Retinal pigment epithelial cell (primary cell): Measurements from ENCODE around the gene THSD7B.

Source experiments
- DNase-seq: peaks from one replicate; pipeline ENCODE4 v3.0.0-alpha.2; 2010; ENCODE audit warnings: low read depth
- H3K4me3 ChIP-seq: 2 replicates; pipeline ENCODE4 v1.5.1; 2011; ENCODE audit warnings: mild to moderate bottlenecking, low read length, control low read depth, moderate library complexity
- TF ChIP-seq, protein P1 (sequence below): conservative IDR thresholded peaks from 2 replicates; pipeline ENCODE4 v1.5.1; 2011; ENCODE audit warnings: low read depth, low read length, control low read depth, inconsistent platforms

THSD7B gene

DNA sequence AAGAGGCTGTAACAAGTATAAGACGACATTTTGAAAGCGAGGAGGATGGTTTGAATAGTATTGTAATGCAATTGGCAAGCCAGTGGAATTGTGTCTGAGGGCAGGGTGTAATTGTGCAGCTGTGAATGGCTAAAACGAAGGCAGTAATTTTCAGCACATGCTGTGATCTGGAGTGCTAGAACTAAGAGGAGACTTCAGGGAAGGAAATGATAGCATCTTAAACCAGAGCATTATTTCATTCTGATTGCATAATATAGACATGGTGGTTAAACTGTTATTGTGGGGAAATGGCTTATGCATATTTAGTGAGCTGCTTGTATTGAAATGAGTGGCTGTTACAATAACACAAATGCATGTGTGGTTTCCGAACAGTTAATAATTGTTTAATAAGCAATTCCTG lies 36.3 kb downstream of the THSD7B start:
- no peak for DNase-seq
- no peak overlapping the region for H3K4me3 ChIP-seq
- TF ChIP-seq, protein P1, sequence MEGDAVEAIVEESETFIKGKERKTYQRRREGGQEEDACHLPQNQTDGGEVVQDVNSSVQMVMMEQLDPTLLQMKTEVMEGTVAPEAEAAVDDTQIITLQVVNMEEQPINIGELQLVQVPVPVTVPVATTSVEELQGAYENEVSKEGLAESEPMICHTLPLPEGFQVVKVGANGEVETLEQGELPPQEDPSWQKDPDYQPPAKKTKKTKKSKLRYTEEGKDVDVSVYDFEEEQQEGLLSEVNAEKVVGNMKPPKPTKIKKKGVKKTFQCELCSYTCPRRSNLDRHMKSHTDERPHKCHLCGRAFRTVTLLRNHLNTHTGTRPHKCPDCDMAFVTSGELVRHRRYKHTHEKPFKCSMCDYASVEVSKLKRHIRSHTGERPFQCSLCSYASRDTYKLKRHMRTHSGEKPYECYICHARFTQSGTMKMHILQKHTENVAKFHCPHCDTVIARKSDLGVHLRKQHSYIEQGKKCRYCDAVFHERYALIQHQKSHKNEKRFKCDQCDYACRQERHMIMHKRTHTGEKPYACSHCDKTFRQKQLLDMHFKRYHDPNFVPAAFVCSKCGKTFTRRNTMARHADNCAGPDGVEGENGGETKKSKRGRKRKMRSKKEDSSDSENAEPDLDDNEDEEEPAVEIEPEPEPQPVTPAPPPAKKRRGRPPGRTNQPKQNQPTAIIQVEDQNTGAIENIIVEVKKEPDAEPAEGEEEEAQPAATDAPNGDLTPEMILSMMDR = no peak

GRCh38 chr2:136809998-136810397 lies 44.7 kb downstream of the THSD7B start:
- DNase-seq = no peak
- TF ChIP-seq, protein P1 = no peak
- no peak overlapping the region for H3K4me3 ChIP-seq

DNA sequence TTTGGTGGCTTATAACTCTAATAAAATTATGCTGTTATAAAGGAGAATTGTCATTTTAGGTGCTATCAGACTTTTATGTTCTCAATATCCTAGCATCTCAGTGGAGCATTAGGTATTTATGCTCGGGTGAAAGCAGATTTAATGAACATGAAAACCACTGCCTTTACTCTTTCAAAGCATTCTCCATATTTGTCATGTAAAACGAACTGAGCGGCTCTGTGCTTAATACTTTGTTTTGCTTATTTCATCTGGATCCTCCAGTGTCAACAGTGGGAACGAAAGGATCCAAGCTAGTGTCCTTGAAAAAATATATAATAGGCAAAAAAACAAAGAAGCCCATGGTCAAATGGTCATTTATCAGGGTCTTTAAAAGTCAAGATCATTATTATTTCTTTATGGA lies 53.5 kb downstream of the THSD7B start:
- H3K4me3 ChIP-seq = no peak overlapping the region
- TF ChIP-seq, protein P1 = no peak
- no peak for DNase-seq

DNA sequence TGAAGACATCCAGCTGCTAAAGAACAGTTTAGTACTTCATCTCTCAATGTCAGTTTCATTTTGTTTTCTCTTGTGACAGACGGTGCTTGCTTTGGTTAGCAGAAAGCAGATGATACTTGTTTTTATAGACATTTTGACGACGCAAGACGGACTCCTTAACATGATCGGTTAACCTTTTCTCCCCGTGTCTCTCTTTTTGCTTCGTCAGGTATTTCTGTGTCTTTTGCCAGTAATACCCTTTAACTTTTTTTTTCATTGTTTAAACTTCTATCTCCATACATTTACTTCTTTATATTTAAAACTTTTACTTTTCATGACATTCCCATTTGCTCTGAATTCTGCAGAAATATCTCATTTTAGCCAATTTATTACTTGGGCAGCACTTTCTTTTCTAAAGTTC lies 57.9 kb downstream of the THSD7B start:
- TF ChIP-seq, protein P1 = no peak
- no peak overlapping the region for H3K4me3 ChIP-seq
- no peak for DNase-seq

- no peak overlapping the region for H3K4me3 ChIP-seq
- TF ChIP-seq, protein P1 = no peak
These were observed 62.8 kb downstream of the THSD7B start for GRCh38 chr2:136828162-136828561.

GRCh38 chr2:136828774-136829173 lies 63.4 kb downstream of the THSD7B start:
- H3K4me3 ChIP-seq = no peak overlapping the region
- DNase-seq = no peak
- TF ChIP-seq, protein P1 = no peak

More at GRCh38 chr2:136828162-136828561, 62.8 kb downstream of the THSD7B start:
- DNase-seq = no peak

DNA sequence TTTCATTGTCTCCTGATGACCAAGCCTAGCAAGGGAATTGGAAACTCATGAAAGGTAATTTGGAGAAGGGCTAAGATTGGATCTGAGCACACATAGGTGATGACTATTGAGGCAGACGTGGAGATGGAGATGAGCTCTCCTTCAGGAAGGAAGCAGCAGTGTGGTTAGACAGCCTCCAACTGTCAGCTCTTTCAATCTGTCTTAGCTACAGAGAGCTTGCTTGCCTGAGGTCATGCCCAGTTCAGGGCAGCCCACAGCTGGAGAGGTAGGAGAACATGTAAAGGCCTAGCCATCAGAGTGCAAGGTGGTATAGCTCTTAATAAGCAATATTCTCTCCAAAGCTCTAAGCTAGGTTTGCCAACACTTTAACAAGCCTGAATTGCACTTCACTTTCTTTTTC lies 79.2 kb downstream of the THSD7B start:
- TF ChIP-seq, protein P1 = no peak
- no peak for DNase-seq
- H3K4me3 ChIP-seq = no peak overlapping the region
